ENCODE results near the gene SREBF1. TPM values are rescaled to one million over a fixed set of nuclear protein-coding genes. Genes with fewer than 3 reads are reported as not detected.

Gene SREBF1
- total RNA-seq, 1 donor from 2014 or later = 85.0 TPM

GRCh38 chr17:17866897-17867296 is 30.1 kb upstream of the SREBF1 start:
- TF ChIP-seq CTCF (IDR thresholded peaks at IDR 0.05; ENCODE audit: unreplicated experiment) = no peak
- Mint-ChIP-seq H3K27ac (no peak overlapping the region), H3K36me3 (ENCODE audit: insufficient read depth) (peaks cover 3% of the 10 kb centered on the region), H3K4me1 (ENCODE audit: low read depth) (peaks cover 9% of the 10 kb centered on the region), H3K4me3 (ENCODE audit: low read depth) (no peak overlapping the region), H3K9me3 (ENCODE audit: low read depth) (no peaks in the 10 kb centered on the region), H3K27me3 (peaks cover 4% of the 10 kb centered on the region)
- no peak for DNase-seq (ENCODE audit: low spot score, unreplicated experiment)

- no peak for DNase-seq (ENCODE audit: low spot score, unreplicated experiment)
- peaks cover 9% of the 10 kb centered on the region for H3K4me1 Mint-ChIP-seq (ENCODE audit: low read depth)
- H3K4me3 Mint-ChIP-seq (ENCODE audit: low read depth) = no peak overlapping the region
- H3K36me3 Mint-ChIP-seq (ENCODE audit: insufficient read depth) = peaks cover 3% of the 10 kb centered on the region
- no peaks in the 10 kb centered on the region for H3K9me3 Mint-ChIP-seq (ENCODE audit: low read depth)
- no peak overlapping the region for H3K27ac Mint-ChIP-seq
- TF ChIP-seq CTCF (IDR thresholded peaks at IDR 0.05; ENCODE audit: unreplicated experiment) = no peak
- H3K27me3 Mint-ChIP-seq = peaks cover 4% of the 10 kb centered on the region
Measured at GRCh38 chr17:17866425-17866824, 29.6 kb upstream of the SREBF1 start.

GRCh38 chr17:17865035-17865434 is 28.2 kb upstream of the SREBF1 start:
- no peak for TF ChIP-seq CTCF (IDR thresholded peaks at IDR 0.05; ENCODE audit: unreplicated experiment)
- Mint-ChIP-seq H3K4me1 (ENCODE audit: low read depth) (peaks cover 9% of the 10 kb centered on the region), H3K36me3 (ENCODE audit: insufficient read depth) (peaks cover 3% of the 10 kb centered on the region), H3K27ac (no peak overlapping the region), H3K9me3 (ENCODE audit: low read depth) (no peaks in the 10 kb centered on the region), H3K4me3 (ENCODE audit: low read depth) (no peak overlapping the region), H3K27me3 (peaks cover 4% of the 10 kb centered on the region)
- DNase-seq (ENCODE audit: low spot score, unreplicated experiment) = no peak

GRCh38 chr17:17860766-17861107 is 24.0 kb upstream of the SREBF1 start:
- no peak overlapping the region for H3K4me3 Mint-ChIP-seq (ENCODE audit: low read depth)
- H3K4me1 Mint-ChIP-seq (ENCODE audit: low read depth) = peaks cover 4% of the 10 kb centered on the region
- peaks cover 2% of the 10 kb centered on the region for H3K36me3 Mint-ChIP-seq (ENCODE audit: insufficient read depth)
- peak overlapping the region; percentile 43 for H3K27ac Mint-ChIP-seq
- no peaks in the 10 kb centered on the region for H3K27me3 Mint-ChIP-seq
- DNase-seq (ENCODE audit: low spot score, unreplicated experiment) = no peak
- no peak for TF ChIP-seq CTCF (IDR thresholded peaks at IDR 0.05; ENCODE audit: unreplicated experiment)
- H3K9me3 Mint-ChIP-seq (ENCODE audit: low read depth) = no peaks in the 10 kb centered on the region

- peaks cover 2% of the 10 kb centered on the region for H3K36me3 Mint-ChIP-seq (ENCODE audit: insufficient read depth)
- peak; percentile 53 for DNase-seq (ENCODE audit: low spot score, unreplicated experiment)
Measured at GRCh38 chr17:17859909-17860765, 23.4 kb upstream of the SREBF1 start.

More at GRCh38 chr17:17859909-17860765, 23.4 kb upstream of the SREBF1 start:
- Mint-ChIP-seq H3K27me3 (no peaks in the 10 kb centered on the region), H3K9me3 (ENCODE audit: low read depth) (no peaks in the 10 kb centered on the region), H3K4me1 (ENCODE audit: low read depth) (peaks cover 4% of the 10 kb centered on the region), H3K27ac (peak overlapping the region; percentile 41), H3K4me3 (ENCODE audit: low read depth) (no peak overlapping the region)
- peak; percentile 93 for TF ChIP-seq CTCF (IDR thresholded peaks at IDR 0.05; ENCODE audit: unreplicated experiment)
